Head of caudate nucleus (tissue), 42 donors: Measurements from ENCODE around the gene GORASP1.
"Not testable (repeated sequence)": the region's sequence is repeated elsewhere in the genome, so short reads cannot be mapped to it uniquely, and the experiment has no call there.

Experiments
- DNase-seq, 42 donors: peaks; one replicate each; pipeline versions ENCODE4 v3.0.0 to v3.0.0-alpha.2; 2020 to 2021; ENCODE audit warnings: mixed read lengths in 7 of 42
- intact Hi-C: fragments of 100-400 bp; cut with DNase I; formaldehyde crosslinking; loops from one replicate; pipeline ENCODE4 v1.15.0; 2022

The GORASP1 gene

GRCh38 chr3:39094851-39095677 is 12.4 kb downstream of the GORASP1 start:
- peak in 1 of 42 donors; percentile 32 for DNase-seq
- intact Hi-C loops = no loop called here

DNA sequence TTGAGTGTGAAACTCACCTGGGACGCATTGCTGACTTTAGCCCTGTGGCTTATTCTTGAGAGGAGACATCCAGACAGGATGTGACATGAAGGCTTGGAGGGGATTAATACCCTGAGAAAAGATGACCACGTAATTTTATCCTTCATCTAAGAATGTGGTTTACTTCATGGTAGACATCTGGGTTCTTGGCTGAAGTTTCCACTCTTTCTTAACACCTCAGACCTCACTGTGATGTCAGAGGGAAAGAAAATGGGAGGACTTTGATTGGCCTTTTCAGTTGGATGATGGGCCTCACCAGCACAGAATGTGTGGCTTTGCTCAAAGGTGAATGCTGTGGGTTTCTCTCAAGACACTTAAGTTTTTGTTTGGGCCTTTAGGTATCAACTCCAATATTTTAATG is 16.5 kb downstream of the GORASP1 start:
- intact Hi-C loops = no loop called here
- DNase-seq = no peak

GRCh38 chr3:39088889-39089288 is 18.5 kb downstream of the GORASP1 start:
- intact Hi-C loops = no loop called here
- no peak for DNase-seq

DNA sequence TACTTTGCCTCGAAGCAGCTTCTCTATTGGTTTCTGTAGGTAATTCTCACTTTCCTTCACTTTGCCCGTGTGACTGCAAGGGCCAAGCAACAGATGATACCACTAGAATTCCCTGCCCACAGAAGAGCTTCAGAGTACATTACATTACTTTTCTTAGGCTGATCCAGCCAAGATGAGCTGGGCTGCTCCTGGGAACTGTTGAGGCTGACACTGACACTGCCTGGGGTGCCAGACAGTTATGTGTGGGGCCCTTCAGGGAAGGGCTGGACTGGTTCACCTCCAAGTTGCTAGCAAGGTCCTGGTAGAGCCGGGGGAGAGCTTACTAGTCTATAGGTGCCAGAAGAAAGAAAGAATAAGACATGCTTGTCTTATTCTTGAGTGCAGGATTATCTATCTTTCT is 19.0 kb downstream of the GORASP1 start:
- DNase-seq = no peak
- intact Hi-C loops = no loop called here

DNA sequence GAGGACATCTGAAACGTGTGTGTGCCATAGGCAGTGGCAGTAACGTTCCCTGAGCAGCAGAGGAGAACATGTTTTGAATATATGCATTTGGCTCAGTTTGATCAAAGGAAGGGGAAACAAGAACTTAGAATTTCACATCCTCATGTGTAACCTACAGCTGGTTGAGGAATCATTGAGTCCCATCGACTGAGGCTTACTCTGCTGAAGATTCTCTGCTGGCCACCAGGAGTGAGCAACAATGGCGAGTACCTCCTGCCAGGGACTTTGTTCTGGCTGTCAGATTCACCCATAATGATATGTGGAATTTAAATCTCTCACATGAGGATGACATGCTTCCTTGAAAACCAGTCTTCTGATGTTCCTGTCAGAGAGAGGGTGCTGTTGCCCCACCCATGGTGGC is 21.3 kb downstream of the GORASP1 start:
- intact Hi-C loops = no loop called here

DNA sequence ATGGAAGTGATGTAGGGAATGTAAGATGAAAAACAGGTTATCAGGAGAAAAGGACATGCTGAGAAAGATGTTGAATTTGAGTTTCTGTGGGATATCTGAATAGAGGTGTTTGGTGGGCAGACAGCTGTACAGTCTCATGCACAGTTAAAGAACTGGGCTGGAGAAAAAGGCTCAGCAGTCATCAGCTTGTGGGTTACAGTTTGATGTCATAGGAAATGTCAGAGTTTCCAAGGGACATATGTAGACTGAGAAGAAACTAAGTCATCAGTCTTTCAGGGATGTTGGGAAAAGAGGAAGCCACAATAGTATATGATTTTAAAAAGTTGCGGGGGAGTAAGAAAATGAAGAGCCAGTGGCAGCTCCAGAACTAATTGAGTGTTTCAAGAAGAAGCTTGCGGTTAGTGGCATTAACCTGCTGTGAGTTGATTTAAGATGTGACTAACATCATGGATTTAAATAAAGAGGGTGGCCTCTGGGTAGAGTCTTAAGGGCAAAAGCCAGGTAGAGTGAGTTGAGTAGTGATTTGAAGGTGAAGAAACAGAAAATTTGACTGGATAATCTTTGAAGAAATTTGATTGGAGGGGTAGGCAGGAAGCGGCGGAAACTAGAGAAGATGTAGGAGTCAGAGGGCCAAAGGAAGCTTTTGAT is 24.6 kb downstream of the GORASP1 start:
- intact Hi-C loops = no loop called here

More for the DNA sequence above, 21.3 kb downstream of the GORASP1 start:
- no peak for DNase-seq

GRCh38 chr3:39080026-39080425 is 27.4 kb downstream of the GORASP1 start:
- intact Hi-C loops = no loop called here
- DNase-seq = no peak

More for the DNA sequence above, 24.6 kb downstream of the GORASP1 start:
- DNase-seq = no peak

DNA sequence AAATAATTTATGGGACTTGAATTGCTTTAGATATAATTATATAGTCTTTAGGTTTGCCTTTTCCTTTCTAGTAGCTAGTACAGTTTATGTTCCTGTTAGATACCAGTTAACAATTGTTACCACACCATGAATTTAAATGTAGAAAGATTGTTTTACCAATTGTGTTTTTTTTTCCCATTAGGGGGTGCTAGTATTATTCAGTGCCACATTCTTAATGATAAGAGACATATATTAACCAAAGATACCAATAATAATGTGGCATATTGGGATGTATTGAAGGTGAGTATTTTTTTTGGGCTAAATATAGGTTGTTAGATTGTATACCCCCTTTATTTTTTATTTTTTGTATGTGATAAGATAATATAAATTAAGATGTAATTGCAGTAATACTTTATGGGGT is 27.9 kb downstream of the GORASP1 start:
- DNase-seq = no peak
- intact Hi-C loops = no loop called here

DNA sequence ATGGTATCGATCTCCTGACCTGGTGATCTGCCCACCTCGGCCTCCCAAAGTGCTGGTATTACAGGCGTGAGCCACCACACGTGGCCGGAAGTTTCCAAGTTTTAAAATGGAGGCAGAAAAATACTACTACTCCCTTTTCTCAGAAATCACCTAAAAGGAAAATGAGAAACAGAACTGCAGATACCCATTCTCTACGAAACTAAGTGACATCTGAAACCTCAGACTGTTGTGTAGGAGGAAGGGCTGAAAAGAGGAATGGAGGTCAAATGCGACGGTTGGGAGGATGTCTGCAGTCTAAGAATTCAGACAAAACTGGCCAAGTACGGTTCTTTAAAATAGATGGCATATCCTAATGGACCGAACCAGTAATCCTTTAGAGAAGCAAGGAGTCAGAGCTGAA is 31.5 kb downstream of the GORASP1 start:
- no peak for DNase-seq
- intact Hi-C loops = no loop called here

GRCh38 chr3:39068556-39068955 is 38.9 kb downstream of the GORASP1 start:
- DNase-seq = no peak
- intact Hi-C loops = no loop called here

DNA sequence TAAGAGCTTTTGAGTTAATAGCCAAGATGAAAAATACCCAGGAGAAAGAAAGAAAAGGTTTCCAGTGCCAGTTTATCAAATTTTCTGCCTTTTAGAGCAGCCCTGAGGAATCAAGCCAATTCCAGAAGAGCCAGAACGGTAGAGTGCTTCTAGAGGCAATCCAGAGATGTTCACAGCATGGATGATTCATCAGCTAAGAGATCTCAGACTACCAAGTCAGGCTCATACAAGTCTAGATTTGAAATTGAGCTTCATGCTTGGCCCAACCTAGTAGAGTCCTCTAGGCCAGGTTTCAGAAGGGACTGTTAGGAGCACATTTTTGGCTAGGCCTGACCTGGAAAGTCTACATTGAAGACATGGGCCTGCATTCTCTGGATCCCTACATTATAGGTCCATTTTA is 40.1 kb downstream of the GORASP1 start:
- intact Hi-C loops = no loop called here
- no peak for DNase-seq

- peak in 23 of 42 donors; percentile 3 to 48 (median 23) for DNase-seq
- intact Hi-C loops = no loop called here
Observed at GRCh38 chr3:39065197-39065596, 42.2 kb downstream of the GORASP1 start.

GRCh38 chr3:39064646-39065045 is 42.8 kb downstream of the GORASP1 start:
- intact Hi-C loops = no loop called here
- DNase-seq = no peak

DNA sequence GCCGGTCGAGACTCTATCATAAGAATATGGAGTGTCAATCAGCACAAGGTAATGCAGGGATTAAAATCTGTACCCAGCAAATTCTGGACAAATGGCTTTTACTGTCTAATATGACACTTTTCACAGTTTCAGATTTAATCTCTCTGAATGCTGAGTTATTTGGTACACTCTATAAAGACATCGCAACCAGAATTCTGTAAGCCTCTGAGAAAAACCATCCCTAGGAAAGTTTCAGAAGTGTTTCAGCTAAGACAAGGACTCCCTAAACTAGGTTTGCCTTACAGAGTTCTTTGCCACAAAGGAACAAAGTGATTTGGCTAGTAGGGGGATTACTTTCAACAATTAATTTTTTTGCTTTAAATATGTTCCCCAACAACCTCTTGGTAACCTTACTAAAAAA is 44.3 kb downstream of the GORASP1 start:
- no peak for DNase-seq
- intact Hi-C loops = no loop called here

DNA sequence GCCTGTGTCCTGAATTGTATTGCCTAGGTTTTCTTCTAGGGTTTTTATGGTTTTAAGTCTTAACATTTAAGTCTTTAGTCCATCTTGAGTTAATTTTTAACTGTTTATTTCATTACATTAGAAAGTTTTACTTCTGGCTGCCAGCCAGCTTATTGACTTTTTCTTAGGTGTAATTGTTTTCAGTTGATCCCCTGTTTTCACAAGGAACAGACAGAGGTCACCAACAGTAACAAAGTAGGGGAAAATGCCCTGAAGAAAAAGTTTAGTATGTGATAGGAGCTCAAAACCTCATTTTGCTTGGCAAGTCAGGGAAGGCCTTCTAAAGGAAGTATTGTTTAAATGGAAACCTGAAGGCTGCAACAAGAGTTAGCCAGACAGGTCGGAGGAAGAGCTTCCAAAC is 45.2 kb downstream of the GORASP1 start:
- intact Hi-C loops = no loop called here
- no peak for DNase-seq

- DNase-seq, intact Hi-C loops: not testable (repeated sequence)
Observed at GRCh38 chr3:39061228-39061627, 46.2 kb downstream of the GORASP1 start.

GRCh38 chr3:39056151-39056550 is 51.3 kb downstream of the GORASP1 start:
- intact Hi-C loops = loop anchor here (10.0 kb wide), 1 partner anchor 49 kb away; the partner anchor contains the start of genes GORASP1 and TTC21A

DNA sequence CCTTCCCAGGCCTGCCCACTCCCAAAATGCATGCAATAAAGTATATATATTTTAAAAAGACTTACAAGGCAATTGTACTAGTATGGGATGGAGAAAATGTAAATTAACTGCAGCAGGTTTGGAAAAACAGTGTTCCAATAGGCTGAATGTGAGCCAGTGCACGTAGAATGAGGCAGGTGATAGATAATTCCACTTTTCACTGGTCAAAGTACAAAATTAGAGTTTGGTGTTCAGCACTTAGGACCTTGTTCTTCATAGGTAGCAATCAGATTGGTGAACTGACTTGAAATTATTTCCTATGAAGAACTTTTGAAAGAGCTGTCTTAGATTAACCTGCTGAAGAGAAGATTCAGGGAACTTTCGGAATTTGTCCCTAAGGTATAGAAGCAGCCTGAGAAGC is 53.7 kb downstream of the GORASP1 start:
- DNase-seq = no peak
- intact Hi-C loops = loop anchor here (10.0 kb wide), 1 partner anchor 51 kb away; the partner anchor contains the start of genes GORASP1 and TTC21A

More at GRCh38 chr3:39056151-39056550, 51.3 kb downstream of the GORASP1 start:
- no peak for DNase-seq

GRCh38 chr3:39052583-39052982 is 54.8 kb downstream of the GORASP1 start:
- intact Hi-C loops = loop anchor here (10.0 kb wide), 1 partner anchor 52 kb away; the partner anchor contains the start of genes GORASP1 and TTC21A
- DNase-seq = no peak
